ENCODE data around the gene METTL26. TPM values are rescaled to one million over a fixed set of nuclear protein-coding genes. Genes with fewer than 3 reads are reported as not detected.

Gene METTL26
- total and polyA plus RNA-seq, 2 of the 8 experiments (the other 6 are each of a cell fraction or from before 2014, with no cell fraction given), result 100 to 186 TPM

DNA sequence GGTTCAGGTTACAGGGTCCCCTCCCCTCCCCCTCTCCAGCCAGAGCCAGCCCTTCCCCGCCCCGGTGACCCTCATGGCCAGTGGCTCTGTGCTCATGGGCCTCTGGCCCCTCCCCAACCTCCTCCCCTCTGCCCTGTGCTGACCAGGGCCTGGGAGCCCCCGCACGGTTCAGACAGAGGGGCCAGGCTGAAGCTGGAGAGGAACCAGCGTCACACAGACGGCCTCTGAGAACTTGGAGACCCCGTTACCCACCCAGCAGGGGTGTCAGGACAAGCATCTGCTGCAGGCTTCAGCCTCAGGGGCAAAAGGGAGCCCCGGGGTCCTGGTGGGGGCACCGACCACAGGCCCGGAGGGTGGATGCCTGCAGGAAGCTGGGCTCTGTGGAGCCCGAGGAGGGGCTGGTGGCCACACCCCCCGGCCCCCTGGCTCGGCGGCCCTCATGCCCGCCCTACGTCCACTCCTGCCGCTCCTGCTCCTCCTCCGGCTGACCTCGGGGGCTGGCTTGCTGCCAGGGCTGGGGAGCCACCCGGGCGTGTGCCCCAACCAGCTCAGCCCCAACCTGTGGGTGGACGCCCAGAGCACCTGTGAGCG, 5.2 kb downstream of the METTL26 start, which contains the start of gene WFIKKN1 (continued):
- TF ChIP-seq SIRT6 (IDR thresholded peaks at IDR 0.05; ENCODE audit: low read length) (no peak), EZH2 (IDR thresholded peaks at IDR 0.05; ENCODE audit: low read depth, low read length, severe bottlenecking) (no peak), ZNF274 (IDR thresholded peaks at IDR 0.05; ENCODE audit: borderline replicate concordance, extremely low read depth, low read length) (no peak), CHD2 (IDR thresholded peaks at IDR 0.05; ENCODE audit: low read length) (no peak), KDM4A (IDR thresholded peaks at IDR 0.05; ENCODE audit: low read depth, low read length, severe bottlenecking) (peak; percentile 57), CBX8 (IDR thresholded peaks at IDR 0.05; ENCODE audit: borderline replicate concordance, low read depth, low read length) (no peak), JUND (IDR thresholded peaks at IDR 0.05; ENCODE audit: low read length) (no peak), MAFK (IDR thresholded peaks at IDR 0.05; ENCODE audit: low read depth, low read length) (no peak), CTBP2 (IDR thresholded peaks at IDR 0.05; ENCODE audit: borderline replicate concordance, insufficient read depth, insufficient read length, low read length) (no peak)
- TF ChIP-seq, protein P1, sequence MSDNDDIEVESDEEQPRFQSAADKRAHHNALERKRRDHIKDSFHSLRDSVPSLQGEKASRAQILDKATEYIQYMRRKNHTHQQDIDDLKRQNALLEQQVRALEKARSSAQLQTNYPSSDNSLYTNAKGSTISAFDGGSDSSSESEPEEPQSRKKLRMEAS (IDR thresholded peaks at IDR 0.05), result no peak
- TF ChIP-seq, protein P2, sequence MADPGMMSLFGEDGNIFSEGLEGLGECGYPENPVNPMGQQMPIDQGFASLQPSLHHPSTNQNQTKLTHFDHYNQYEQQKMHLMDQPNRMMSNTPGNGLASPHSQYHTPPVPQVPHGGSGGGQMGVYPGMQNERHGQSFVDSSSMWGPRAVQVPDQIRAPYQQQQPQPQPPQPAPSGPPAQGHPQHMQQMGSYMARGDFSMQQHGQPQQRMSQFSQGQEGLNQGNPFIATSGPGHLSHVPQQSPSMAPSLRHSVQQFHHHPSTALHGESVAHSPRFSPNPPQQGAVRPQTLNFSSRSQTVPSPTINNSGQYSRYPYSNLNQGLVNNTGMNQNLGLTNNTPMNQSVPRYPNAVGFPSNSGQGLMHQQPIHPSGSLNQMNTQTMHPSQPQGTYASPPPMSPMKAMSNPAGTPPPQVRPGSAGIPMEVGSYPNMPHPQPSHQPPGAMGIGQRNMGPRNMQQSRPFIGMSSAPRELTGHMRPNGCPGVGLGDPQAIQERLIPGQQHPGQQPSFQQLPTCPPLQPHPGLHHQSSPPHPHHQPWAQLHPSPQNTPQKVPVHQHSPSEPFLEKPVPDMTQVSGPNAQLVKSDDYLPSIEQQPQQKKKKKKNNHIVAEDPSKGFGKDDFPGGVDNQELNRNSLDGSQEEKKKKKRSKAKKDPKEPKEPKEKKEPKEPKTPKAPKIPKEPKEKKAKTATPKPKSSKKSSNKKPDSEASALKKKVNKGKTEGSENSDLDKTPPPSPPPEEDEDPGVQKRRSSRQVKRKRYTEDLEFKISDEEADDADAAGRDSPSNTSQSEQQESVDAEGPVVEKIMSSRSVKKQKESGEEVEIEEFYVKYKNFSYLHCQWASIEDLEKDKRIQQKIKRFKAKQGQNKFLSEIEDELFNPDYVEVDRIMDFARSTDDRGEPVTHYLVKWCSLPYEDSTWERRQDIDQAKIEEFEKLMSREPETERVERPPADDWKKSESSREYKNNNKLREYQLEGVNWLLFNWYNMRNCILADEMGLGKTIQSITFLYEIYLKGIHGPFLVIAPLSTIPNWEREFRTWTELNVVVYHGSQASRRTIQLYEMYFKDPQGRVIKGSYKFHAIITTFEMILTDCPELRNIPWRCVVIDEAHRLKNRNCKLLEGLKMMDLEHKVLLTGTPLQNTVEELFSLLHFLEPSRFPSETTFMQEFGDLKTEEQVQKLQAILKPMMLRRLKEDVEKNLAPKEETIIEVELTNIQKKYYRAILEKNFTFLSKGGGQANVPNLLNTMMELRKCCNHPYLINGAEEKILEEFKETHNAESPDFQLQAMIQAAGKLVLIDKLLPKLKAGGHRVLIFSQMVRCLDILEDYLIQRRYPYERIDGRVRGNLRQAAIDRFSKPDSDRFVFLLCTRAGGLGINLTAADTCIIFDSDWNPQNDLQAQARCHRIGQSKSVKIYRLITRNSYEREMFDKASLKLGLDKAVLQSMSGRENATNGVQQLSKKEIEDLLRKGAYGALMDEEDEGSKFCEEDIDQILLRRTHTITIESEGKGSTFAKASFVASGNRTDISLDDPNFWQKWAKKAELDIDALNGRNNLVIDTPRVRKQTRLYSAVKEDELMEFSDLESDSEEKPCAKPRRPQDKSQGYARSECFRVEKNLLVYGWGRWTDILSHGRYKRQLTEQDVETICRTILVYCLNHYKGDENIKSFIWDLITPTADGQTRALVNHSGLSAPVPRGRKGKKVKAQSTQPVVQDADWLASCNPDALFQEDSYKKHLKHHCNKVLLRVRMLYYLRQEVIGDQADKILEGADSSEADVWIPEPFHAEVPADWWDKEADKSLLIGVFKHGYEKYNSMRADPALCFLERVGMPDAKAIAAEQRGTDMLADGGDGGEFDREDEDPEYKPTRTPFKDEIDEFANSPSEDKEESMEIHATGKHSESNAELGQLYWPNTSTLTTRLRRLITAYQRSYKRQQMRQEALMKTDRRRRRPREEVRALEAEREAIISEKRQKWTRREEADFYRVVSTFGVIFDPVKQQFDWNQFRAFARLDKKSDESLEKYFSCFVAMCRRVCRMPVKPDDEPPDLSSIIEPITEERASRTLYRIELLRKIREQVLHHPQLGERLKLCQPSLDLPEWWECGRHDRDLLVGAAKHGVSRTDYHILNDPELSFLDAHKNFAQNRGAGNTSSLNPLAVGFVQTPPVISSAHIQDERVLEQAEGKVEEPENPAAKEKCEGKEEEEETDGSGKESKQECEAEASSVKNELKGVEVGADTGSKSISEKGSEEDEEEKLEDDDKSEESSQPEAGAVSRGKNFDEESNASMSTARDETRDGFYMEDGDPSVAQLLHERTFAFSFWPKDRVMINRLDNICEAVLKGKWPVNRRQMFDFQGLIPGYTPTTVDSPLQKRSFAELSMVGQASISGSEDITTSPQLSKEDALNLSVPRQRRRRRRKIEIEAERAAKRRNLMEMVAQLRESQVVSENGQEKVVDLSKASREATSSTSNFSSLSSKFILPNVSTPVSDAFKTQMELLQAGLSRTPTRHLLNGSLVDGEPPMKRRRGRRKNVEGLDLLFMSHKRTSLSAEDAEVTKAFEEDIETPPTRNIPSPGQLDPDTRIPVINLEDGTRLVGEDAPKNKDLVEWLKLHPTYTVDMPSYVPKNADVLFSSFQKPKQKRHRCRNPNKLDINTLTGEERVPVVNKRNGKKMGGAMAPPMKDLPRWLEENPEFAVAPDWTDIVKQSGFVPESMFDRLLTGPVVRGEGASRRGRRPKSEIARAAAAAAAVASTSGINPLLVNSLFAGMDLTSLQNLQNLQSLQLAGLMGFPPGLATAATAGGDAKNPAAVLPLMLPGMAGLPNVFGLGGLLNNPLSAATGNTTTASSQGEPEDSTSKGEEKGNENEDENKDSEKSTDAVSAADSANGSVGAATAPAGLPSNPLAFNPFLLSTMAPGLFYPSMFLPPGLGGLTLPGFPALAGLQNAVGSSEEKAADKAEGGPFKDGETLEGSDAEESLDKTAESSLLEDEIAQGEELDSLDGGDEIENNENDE (IDR thresholded peaks at IDR 0.05; ENCODE audit: insufficient replicate concordance, low read length), result no peak

Data from H1 (cell line).